ENCODE data around the gene LYRM4.
"Not testable (repeated sequence)": the region's sequence is repeated elsewhere in the genome, so short reads cannot be mapped to it uniquely, and the experiment has no call there.

LYRM4 gene

DNA sequence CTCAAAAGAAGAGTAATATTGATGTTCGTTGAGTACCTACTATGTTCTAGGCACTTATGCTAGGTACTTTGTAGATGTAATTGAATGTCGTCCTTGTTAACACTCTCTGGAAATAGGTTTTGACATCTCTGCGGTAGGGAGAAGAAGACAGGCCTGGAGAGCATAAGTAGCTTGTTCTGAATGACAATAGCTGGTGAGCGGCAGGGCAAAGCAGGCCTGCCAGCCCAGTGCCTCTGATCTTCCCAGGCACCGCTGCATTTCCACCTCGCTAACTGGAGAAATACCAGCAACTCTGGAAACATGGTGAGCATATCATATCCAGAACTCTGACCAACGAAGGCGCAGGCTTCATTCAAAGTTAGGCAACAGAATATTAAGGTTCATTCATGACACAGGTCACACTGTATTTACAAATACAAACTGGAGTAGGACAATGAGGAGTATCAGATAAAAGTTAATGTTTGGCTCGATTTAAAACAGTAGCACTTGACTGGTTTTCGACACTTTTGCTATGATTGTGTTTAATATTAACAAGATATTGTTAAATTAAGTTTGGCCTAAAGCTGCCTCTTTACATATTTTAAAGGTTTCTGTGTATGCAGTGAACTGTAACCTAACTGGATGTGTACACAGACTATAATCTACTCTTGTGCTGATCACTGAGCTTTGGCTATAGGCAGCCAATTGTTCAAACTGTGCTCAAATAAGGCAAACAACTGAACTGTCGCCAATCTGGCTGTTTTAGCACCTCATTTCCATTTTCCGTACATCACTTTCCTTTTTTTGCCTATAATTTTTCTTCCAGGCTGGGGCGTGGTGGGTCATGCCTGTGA lies 121.5 kb downstream of the LYRM4 start:
- no peak for DNase-seq

- peak; percentile 32 for DNase-seq
Measured at GRCh38 chr6:5136851-5137250, 123.9 kb downstream of the LYRM4 start.

GRCh38 chr6:5135788-5136376 lies 124.9 kb downstream of the LYRM4 start:
- peak; percentile 73 for DNase-seq

DNA sequence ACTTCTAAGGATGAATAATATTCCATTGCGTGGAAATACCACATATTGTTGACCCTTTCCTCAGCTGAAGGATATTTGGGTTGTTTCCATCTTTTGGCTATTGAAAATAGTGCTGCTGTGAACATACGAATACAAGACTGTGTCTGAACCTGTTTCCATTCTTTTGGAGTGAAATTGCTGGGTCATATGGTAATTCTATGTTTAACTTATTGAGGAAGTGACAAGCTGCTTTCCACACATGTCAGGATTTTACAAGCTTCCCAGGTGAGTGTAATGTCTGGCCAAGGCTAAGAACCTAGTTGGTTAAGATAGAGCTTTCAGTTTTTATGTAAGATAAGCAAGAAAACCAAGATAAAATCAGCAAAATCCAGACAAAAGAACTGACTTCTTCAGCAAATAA lies 126.8 kb downstream of the LYRM4 start:
- no peak for DNase-seq

GRCh38 chr6:5132731-5133130 lies 128.0 kb downstream of the LYRM4 start:
- DNase-seq: no peak

DNA sequence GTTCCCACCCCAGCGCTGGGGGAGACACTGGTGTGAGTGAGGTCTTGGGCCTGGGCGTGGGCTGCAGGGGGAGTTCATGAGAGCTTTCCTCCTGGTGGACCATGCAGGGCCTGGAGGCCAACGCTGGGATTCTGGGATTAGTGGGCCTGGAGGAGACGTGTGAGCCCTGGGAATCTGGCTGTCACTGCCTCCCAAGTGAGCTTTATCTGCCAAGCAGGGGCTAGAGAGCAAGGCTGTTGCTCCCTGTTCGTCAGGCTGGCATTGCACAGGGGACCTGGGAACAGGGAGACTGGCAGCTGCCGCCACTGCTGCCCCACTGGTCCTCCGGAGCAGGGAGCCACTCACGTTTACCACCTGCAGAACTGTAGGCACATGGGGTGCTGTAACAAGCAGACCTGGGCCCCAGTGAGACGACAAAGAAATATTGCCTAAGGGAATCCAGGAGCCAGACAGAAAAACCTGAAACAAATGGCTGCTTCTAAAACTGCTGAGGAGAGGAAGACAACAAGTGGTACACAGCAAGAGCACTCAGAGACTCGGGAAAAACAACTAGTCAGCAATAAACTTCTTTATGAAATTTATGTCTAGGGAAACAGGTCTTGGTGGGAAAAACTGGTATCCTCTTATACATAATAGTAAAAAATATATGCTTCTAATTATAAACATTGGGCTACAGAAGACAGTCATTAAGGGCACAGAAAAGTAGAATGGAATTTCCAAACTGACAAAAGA lies 130.4 kb downstream of the LYRM4 start:
- no peak for DNase-seq

- DNase-seq: no peak
Measured at GRCh38 chr6:5128351-5128750, 132.4 kb downstream of the LYRM4 start.

DNA sequence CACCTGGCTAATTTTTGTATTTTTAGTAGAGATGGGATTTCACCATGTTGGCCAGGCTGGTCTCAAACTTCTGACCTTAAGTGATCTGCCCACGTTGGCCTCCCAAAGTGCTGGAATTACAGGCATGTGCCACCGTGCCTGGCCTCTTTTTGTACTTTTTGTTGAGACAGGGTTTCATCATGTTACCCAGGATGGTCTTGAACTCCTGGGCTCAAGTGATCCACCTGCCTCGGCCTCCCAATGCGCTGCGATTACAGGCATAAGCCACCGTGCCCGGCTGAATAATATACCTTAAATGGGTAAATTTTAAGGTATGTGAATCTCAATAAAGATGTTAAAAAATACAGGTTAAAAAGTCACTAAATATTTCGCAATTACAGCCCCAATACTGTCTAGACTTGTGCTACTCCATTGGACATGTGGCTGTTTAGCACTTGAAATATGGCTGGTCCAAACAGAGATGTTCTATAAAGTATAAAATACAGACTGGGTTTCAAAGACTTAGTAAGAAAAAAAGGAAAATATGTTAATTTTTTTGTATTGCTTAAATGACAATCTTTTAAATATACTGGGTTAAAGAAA lies 133.6 kb downstream of the LYRM4 start:
- no peak for DNase-seq

DNA sequence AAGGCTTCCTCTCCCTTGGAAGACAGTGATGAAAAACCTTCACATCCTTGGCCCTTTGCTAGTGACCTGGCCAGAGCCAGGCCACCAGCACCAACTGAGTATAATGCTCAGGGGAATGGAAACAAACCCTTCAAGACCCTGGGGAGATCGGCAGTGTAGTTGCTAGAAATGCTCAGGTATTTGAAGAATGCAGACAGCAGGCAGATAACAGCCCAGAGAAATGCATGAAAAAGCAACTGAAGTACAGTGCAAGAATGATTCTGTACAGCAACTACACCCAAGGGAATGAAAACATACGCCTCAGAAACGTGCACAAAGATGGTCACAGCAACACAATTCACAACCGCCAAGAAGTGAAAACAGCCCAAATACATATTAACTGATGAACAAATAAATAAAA lies 134.5 kb downstream of the LYRM4 start:
- DNase-seq: no peak

DNA sequence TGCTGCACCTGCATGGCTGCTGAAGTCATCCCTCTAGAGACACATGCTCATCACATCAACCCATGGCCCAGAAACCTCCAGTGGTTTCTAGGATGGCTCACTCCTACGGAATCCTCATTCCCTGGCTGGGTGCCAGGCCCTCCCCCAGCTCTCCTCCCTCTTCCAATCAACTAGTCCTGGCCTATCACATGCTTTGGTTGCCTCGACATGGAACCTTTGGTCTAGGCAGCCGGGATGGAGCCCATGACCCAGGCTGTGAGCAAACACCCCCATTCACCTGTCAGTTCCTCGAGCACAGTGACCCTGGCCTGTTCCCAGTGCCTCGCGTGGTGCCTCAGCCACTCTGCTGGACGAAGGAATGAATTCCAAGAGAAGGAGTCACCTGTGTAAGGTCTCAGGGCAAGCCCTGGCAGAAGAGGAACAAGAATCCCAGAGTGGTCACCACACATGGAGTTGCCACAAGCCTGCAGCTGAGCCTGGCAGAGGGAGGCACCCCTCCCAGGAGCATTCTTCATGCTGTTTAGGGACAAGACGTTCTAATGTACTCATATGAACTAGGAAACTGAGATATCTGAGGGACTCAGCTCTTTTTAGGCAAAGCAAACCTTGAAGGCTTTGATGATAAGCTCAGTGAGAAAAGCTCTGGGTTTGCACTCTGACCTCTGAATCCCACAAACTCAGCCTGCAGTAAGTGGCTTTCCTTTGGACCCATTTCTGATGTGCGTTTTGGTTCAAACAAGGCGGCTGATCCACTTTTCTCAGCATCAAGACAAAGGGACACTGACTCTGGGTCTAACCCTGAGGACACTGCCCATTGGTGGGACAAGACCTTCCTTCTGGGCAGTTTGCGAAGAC lies 135.4 kb downstream of the LYRM4 start:
- DNase-seq: no peak

DNA sequence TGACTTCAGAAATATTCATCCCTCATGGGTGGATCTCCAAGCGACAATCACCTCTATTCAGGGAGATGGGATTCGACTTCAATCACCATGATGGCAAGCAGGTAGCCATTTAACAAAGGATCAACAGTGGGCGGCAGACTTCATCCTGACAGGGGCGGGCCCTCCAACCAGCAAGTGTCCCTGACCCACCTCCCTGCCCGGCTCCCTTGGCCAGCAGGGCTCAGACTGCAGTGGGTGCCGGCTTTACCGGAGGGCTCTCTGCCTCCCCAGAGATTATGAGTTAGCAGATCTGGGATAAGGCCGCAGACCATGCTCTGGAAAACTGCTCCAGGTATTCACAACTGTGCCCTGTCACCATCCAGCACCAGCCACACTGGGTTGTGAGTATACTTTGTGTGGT lies 136.2 kb downstream of the LYRM4 start:
- DNase-seq: no peak

DNA sequence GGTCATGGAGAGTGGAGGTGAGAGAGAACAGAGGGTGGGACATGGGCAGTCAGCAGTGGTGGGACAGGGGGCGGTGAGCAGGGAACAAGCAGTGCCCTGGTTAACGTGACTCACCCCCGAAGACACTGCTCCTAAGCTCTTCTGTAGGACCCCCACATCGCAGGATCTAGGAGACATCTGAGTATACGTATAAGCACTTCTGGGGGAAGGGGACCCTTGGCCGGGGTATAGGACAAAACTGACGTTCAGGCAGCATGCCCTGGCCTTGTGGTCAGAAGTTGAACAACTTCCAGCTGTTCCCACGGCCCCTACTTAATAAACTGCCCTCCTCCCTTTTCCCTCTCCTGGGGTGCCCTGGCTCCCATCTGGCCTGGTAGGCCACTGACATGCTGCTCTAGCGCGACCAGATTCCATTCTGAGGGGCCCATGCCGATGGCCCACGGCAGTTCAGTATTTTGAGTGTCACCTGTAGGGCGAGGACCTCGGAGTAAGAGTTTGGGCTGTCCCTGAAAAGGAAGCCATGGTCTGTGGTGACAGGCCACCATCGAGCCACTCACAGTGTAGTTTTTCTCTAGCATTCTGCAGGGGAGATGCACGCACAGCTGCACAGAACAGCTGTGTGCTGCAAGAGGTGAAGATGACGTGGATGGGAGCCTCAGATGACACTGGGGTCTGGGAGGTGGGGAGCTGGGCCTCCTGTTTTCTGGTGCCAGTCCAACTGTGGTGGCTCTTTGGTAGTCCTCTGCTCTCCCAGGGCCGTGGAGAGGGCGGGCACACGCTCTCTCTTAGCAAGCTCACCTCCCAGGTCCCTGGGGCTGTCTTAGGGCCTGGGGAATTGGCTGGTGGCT lies 137.2 kb downstream of the LYRM4 start:
- no peak for DNase-seq

GRCh38 chr6:5122504-5123112 lies 138.1 kb downstream of the LYRM4 start:
- no peak for DNase-seq

GRCh38 chr6:5121956-5122355 lies 138.8 kb downstream of the LYRM4 start:
- no peak for DNase-seq

DNA sequence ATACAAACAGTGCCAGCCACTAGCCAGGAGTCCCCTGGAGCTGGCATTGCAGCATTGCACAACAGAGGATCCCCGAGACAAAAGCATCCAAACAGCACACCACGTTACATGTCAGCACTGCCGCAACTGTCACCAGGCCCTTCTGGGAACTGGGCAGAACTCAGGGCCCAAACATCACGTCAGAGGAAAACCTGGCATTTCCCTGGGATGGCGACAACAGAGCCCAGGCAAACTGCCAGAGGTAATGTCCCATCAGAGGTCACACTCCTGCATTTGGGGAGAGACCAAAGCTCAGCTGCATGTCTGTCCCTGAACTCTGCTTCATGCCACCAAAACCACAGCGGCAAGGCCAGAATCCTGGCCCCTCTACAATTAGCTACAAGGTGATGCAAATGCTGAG lies 139.3 kb downstream of the LYRM4 start:
- DNase-seq: no peak

DNA sequence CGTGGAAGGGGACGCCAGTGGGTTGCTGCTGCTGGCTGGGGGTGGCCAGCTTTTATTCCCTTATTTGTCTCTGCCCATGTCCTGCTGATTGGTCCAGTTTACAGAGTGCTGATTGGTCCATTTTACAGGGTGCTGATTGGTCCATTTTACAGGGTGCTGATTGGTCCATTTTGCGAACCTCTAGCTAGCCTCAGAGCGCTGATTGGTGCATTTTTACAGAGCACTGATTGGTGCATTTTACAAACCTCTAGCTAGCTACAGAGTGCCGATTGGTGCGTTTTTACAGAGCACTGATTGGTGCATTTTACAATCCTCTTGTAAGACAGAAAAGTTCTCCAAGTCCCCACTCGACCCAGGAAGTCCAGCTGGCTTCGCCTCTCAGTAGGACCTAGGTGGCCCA lies 140.2 kb downstream of the LYRM4 start:
- not testable (repeated sequence) for DNase-seq

DNA sequence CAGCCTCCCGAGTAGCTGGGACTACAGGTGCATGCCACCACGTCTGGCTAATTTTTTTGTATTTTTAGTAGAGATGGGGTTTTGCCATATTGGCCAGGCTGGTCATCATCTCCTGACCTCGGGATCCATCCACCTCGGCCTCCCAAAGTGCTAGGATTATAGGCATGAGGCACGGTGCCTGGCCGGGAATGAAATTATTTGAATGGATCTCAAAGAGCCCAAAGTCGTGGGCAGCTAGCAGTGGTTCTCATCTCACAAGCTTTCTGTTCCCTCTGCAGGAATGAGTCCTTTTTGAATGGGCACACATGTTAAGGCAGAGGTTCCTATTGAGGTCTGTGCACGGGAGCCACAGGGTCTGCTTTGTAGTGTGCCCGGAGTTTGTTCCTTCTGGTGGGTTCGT lies 140.7 kb downstream of the LYRM4 start:
- DNase-seq: no peak

DNA sequence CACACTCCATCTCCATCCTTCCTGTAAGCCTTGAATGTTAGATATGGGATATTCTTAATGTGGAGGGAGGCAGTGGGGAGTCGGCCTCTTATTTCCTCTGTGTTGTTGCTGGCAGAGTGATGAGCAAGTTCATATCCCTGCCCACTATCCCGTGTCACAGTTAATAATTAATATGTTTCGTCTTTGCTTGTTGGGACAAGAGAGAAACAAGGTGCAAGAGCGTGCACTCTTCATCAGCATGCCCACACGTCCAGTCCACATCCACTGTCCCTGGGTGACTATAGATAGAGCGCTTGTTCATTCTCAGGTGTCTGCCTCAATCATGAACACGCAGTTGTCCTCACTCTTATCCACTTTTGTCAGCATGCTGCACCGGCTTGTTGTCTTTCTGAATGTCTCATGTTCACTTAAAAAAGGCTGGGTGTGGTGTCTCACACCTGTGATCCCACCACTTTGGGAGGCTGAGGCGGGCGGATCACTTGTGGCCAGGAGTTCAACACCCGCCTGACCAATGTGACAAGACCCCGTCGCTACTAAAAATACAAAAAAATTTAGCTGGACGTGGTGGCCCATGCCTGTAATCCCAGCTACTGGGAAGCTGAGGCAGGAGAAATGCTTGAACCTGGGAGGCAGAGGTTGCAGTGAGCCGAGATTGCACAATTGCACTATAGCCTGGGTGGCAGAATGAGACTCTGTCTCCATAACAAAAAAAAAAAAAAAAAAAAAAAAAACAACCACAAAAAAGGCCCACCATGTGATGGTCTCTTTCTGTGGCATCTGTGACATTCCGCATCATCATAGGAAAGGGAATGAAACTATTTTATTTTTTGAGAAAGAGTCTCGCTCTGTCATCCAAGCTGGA lies 141.4 kb downstream of the LYRM4 start:
- no peak for DNase-seq

DNA sequence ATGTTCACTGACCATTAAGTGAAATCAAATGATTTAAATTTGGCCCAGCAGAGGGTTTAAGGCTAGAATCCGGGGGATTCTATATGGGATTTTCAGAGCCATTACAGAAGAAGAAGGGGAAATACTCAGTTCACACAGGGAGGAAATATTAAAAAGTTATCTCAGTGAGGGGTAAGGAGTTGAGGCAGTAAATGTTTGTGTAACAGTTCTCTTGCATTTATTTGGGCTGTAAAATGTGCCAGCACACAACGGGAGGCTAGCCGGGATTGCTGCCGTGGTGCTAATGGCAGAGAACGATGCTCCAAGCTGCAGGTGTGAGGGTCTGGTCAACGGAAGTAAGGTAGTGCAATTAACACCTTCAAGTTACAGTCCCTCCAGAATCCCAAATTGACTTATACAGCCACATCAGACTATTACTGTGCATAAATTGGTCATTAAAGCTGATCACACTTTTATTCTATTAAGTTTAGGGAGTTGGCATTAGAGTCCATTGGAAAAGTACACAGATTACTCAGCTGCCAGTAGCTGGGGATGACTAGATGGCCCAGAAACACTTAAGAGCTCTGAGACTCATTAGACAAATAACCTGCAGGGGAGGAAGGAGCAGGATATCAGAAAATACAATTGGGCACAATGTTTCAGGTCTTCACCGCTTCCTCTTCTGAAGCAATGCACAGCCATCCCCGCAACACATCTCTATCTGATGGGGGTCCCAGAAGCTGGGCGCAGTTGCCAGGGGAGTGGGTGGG lies 144.3 kb downstream of the LYRM4 start:
- DNase-seq: no peak
